Eye (tissue), 1 donor: Measurements from ENCODE around the gene MCMBP.

Experiments used
- DNase-seq: peaks from one replicate; pipeline ENCODE4 v3.0.0-alpha.2; 2015

Gene MCMBP

GRCh38 chr10:119781498-119781897 is 91.1 kb downstream of the MCMBP start:
- DNase-seq = no peak

GRCh38 chr10:119780879-119781480 is 91.7 kb downstream of the MCMBP start:
- no peak for DNase-seq
